Skeletal muscle satellite cell (primary cell): ENCODE results near the gene EOMES. TPM values are rescaled to one million over a fixed set of nuclear protein-coding genes. Genes with fewer than 3 reads are reported as not detected.
A peak's percentile ranks its signal among the peaks of the same experiment; 100 is the strongest.
"Not testable (repeated sequence)": the region's sequence is repeated elsewhere in the genome, so short reads cannot be mapped to it uniquely, and the experiment has no call there.

Source experiments
- H3K27me3 ChIP-seq: 2 replicates; pipeline ENCODE4 v1.7.0; 2013; ENCODE audit warnings: low read length; ENCODE audit not compliant: control insufficient read depth, insufficient read depth
- H3K36me3 ChIP-seq: 2 replicates; pipeline ENCODE4 v1.7.0; 2013; ENCODE audit warnings: mild to moderate bottlenecking, control low read depth, low read length; ENCODE audit not compliant: insufficient read depth
- H3K4me1 ChIP-seq: 2 replicates; pipeline ENCODE4 v1.7.0; 2013; ENCODE audit warnings: low read length; ENCODE audit not compliant: control insufficient read depth, insufficient read depth
- H3K4me2 ChIP-seq: 2 replicates; pipeline ENCODE4 v1.7.0; 2013; ENCODE audit warnings: mild to moderate bottlenecking, low read length
- H3K4me3 ChIP-seq: 2 replicates; pipeline ENCODE4 v1.7.0; 2013; ENCODE audit warnings: low read length
- H3K9ac ChIP-seq: 2 replicates; pipeline ENCODE4 v1.7.0; 2013; ENCODE audit warnings: mild to moderate bottlenecking, low read depth, low read length, moderate library complexity
- H3K9me3 ChIP-seq: replicated peaks from 2 replicates; pipeline ENCODE4 v1.7.0; 2013; ENCODE audit warnings: mild to moderate bottlenecking, control low read depth, low read length
- total RNA-seq: library from RNA; depleted of rRNA; stranded (reverse); fragments of >200 nt; gene quantifications from 2 replicates; pipeline ENCODE4 v1.2.3, GENCODE V29; 2012; rRNA removed

The EOMES gene
- under 0.01 TPM in 1 of 2 replicates, not detected in the other for total RNA-seq

DNA sequence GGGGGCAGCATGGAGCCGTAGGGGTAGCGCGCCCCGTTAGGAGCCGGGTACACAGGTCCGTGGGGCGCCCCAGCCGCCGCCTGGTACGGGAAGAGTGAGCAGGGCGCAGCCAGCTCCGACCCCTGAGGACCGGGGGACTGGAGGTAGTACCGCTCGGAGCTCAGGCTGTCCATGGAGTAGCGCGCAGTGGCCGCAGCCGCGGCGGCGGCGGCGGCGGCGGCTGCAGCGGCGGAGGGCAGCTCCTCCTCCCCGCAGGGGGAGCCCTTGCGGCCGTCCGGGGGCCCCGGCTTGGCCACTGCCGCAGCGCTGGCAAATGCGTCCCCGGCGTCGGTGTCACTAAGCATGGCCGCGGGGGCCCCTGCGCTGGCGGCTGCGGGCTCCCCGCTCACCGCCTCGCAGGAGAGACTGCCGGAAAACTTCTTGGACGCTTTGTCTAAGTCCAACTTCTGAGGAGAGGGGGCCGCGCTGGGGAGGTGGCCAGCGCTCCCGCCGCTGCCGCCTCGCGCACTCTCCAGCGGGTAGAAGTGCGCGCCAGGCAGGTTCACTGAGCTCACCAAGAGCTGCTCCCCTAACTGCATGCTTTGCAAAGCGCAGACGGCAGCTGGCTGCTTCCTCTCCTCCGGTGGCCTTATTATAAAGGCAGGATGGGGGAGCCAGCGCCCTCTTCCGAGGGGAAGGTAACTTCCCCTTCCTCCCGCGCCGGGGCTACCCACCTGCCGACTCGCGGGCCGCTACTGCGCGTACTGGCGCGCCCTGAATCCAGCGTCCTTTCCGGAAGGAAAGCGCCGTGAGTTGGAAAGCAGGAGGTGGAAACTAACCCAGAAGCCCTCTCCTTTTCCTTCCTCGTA lies at the start of gene EOMES:
Gene EOMES, minus strand, starts transcription at position 607 of the 848 bp plus-strand sequence. Its CDS starts 29 bp downstream, at position 578.
- H3K4me1 ChIP-seq: peaks cover 26% of the 10 kb centered on the region
- H3K9me3 ChIP-seq: no peaks in the 10 kb centered on the region
- peak within 1 kb of the TSS; percentile 93 for H3K4me2 ChIP-seq
- H3K4me3 ChIP-seq: peak within 1 kb of the TSS; percentile 67
- no peak within 1 kb of the TSS for H3K9ac ChIP-seq
- H3K36me3 ChIP-seq: no peaks in the 10 kb centered on the region
- peaks cover 96% of the 10 kb centered on the region for H3K27me3 ChIP-seq

GRCh38 chr3:27770384-27770783 lies 48.3 kb upstream of the EOMES start:
- H3K27me3 ChIP-seq, H3K4me3 ChIP-seq, H3K4me2 ChIP-seq, H3K4me1 ChIP-seq, H3K9ac ChIP-seq, H3K9me3 ChIP-seq, H3K36me3 ChIP-seq: not testable (repeated sequence)

DNA sequence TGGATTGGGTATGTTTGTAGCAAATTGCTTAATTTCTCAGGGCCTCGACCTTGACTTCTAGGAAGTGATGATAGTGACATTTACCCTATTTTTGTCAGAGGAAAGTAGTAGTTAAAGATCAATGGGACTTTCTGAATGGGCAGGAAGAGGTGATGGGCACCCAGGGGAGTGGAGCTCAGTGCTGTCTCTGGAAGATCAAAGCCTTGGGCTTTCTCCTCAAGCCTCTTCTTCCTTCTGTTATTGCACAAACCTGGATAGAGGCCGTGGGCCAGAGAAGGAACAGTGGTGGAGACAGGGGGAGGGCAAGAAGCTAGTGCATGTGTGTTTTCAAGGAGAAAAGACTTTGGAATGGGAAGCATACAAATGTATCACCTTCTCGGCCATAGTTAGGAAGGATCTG lies 44.9 kb upstream of the EOMES start:
- Histone ChIP-seq H3K27me3 (peaks cover 7% of the 10 kb centered on the region), H3K9me3 (no peaks in the 10 kb centered on the region), H3K4me3 (no peak overlapping the region), H3K36me3 (no peaks in the 10 kb centered on the region), H3K4me2 (no peak overlapping the region), H3K9ac (no peak overlapping the region), H3K4me1 (no peaks in the 10 kb centered on the region)

DNA sequence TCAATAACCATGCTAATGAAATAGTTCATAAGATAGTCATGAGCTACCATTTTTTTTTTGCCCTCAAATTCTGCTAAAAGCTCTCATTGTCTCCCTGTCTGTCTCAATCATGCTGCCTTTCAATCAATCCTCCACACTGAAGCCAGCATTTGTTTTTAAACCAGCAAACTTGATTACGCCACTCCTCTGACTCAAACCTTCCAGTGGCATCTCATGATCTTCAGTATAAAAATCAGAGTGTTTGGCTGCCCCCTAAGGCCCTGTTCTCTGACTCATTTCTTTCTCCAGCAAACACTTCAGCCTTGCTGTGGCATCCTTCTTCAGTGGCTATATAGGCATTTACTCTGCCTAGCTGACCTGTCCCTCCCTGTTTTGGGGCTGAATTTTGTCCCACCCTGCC lies 36.0 kb upstream of the EOMES start:
- Histone ChIP-seq H3K4me3 (no peak overlapping the region), H3K4me2 (no peak overlapping the region), H3K4me1 (peaks cover 11% of the 10 kb centered on the region), H3K27me3 (no peaks in the 10 kb centered on the region), H3K36me3 (no peaks in the 10 kb centered on the region), H3K9ac (no peak overlapping the region), H3K9me3 (no peaks in the 10 kb centered on the region)

- Histone ChIP-seq H3K9me3 (no peaks in the 10 kb centered on the region), H3K36me3 (no peaks in the 10 kb centered on the region), H3K4me3 (no peak overlapping the region), H3K4me2 (no peak overlapping the region), H3K4me1 (peaks cover 11% of the 10 kb centered on the region), H3K27me3 (no peaks in the 10 kb centered on the region), H3K9ac (no peak overlapping the region)
Observed at GRCh38 chr3:27756877-27757276, 34.8 kb upstream of the EOMES start.

DNA sequence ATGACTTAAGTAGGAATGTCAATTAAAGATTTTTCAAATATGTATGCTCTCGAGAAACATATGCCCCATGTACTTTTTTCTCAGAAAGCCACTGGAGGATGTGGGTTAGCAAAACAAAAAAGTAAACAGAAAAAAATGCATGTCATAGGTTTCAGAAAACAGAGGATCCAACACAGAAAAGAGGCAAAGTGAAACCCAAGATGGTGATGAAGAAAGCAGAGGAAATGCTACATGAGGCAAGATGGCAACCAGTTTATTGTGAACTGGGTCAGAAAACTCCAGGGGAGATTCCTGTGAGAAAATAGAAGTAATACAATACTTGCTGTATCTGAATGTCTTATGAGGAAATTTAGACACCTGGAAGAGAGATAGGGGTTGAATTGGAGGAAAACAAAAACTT lies 30.8 kb upstream of the EOMES start:
- no peaks in the 10 kb centered on the region for H3K36me3 ChIP-seq
- H3K4me1 ChIP-seq: peaks cover 5% of the 10 kb centered on the region
- no peak overlapping the region for H3K4me3 ChIP-seq
- no peak overlapping the region for H3K9ac ChIP-seq
- no peak overlapping the region for H3K4me2 ChIP-seq
- H3K9me3 ChIP-seq: no peaks in the 10 kb centered on the region
- peaks cover 3% of the 10 kb centered on the region for H3K27me3 ChIP-seq

GRCh38 chr3:27749643-27750042 lies 27.5 kb upstream of the EOMES start:
- no peak overlapping the region for H3K9ac ChIP-seq
- H3K9me3 ChIP-seq: no peaks in the 10 kb centered on the region
- no peaks in the 10 kb centered on the region for H3K36me3 ChIP-seq
- H3K4me2 ChIP-seq: no peak overlapping the region
- peaks cover 10% of the 10 kb centered on the region for H3K27me3 ChIP-seq
- H3K4me3 ChIP-seq: no peak overlapping the region
- no peaks in the 10 kb centered on the region for H3K4me1 ChIP-seq

- Histone ChIP-seq H3K27me3 (peaks cover 10% of the 10 kb centered on the region), H3K4me1 (no peaks in the 10 kb centered on the region), H3K4me3 (no peak overlapping the region), H3K9ac (no peak overlapping the region), H3K4me2 (no peak overlapping the region), H3K9me3 (no peaks in the 10 kb centered on the region), H3K36me3 (no peaks in the 10 kb centered on the region)
Observed at GRCh38 chr3:27746838-27747237, 24.7 kb upstream of the EOMES start.

- H3K36me3 ChIP-seq: no peaks in the 10 kb centered on the region
- no peak overlapping the region for H3K4me2 ChIP-seq
- H3K4me3 ChIP-seq: no peak overlapping the region
- H3K27me3 ChIP-seq: no peaks in the 10 kb centered on the region
- no peak overlapping the region for H3K9ac ChIP-seq
- H3K4me1 ChIP-seq: no peaks in the 10 kb centered on the region
- H3K9me3 ChIP-seq: no peaks in the 10 kb centered on the region
Observed at GRCh38 chr3:27740854-27741253, 18.7 kb upstream of the EOMES start.

DNA sequence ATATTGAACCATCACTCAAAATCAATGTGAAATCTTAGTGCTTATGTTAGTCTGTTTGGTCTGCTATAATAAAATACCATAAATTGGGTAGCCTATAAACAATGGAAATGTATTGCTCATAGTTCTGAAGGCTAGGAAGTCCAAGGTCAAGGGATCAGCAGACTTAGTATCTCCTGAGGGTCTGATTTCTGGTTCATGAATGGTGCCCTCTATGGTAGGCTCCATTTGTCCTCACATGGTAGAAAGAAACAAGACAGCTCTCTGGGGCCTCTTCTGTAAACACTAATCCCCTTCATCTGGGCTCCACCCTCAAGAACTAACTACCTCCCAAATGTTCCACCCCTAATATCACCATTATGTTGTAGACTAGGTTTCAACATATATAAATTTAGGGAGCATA lies 15.0 kb upstream of the EOMES start:
- Histone ChIP-seq H3K4me1 (no peaks in the 10 kb centered on the region), H3K36me3 (no peaks in the 10 kb centered on the region), H3K4me2 (no peak overlapping the region), H3K9me3 (no peaks in the 10 kb centered on the region), H3K9ac (no peak overlapping the region), H3K27me3 (peaks cover 14% of the 10 kb centered on the region), H3K4me3 (no peak overlapping the region)

- Histone ChIP-seq H3K4me2 (no peak overlapping the region), H3K4me3 (no peak overlapping the region), H3K27me3 (peaks cover 74% of the 10 kb centered on the region), H3K9me3 (no peaks in the 10 kb centered on the region), H3K4me1 (peaks cover 16% of the 10 kb centered on the region), H3K9ac (no peak overlapping the region), H3K36me3 (no peaks in the 10 kb centered on the region)
Observed at GRCh38 chr3:27730774-27731659, 8.9 kb upstream of the EOMES start.
